Naive thymus-derived CD4-positive, alpha-beta T cell (primary cell): ENCODE measurements around the gene ADAMTS9. TPM values are rescaled to one million over a fixed set of nuclear protein-coding genes. Genes with fewer than 3 reads are reported as not detected.
A peak's percentile ranks its signal among the peaks of the same experiment; 100 is the strongest.

Experiments
- ATAC-seq: fragments of 150-1000 bp; cut with Tn5 transposase; 2 replicates; pipeline ENCODE4 v1.10.0; 2021; ENCODE audit warnings: mild to moderate bottlenecking, moderate library complexity
- CTCF ChIA-PET: fragments of 350-600 bp; sonication (Branson Sonifier 250); formaldehyde crosslinking; loops from one replicate; lab custom pipeline; 2021; ENCODE audit warnings: antibody characterized with exemption; lab: Charles Lee
- POLR2A ChIA-PET: fragments of 350-600 bp; sonication (Branson Sonifier 250); formaldehyde crosslinking; loops from one replicate; lab custom pipeline; 2021; ENCODE audit warnings: antibody characterized with exemption, inconsistent platforms; lab: Charles Lee
- DNase-seq, 9 donors: peaks; one replicate each; pipeline versions ENCODE4 v3.0.0 to v3.0.0-alpha.2; 2020 to 2022; ENCODE audit warnings: mixed read lengths in 1 of 9
- H3K27ac ChIP-seq: one replicate; pipeline ENCODE4 v1.7.0; 2013; ENCODE audit warnings: mild to moderate bottlenecking, low read depth, low read length, moderate library complexity
- H3K27me3 ChIP-seq, 2 donors: one replicate each; pipeline ENCODE4 v1.7.0; 2013; ENCODE audit warnings: low read length in 2 of 2, mild to moderate bottlenecking in 2 of 2, moderate library complexity in 2 of 2; ENCODE audit not compliant: control insufficient read depth in 2 of 2, insufficient read depth in 2 of 2
- H3K36me3 ChIP-seq, 3 experiments: 1 replicate in 2 of 3; 2 replicates in 1 of 3; pipeline ENCODE4 v1.7.0; 2013; ENCODE audit warnings: low read length in 3 of 3, mild to moderate bottlenecking in 3 of 3, moderate library complexity in 1 of 3; ENCODE audit not compliant: insufficient read depth in 3 of 3, control insufficient read depth in 2 of 3
- H3K4me1 ChIP-seq, 2 donors: one replicate each; pipeline ENCODE4 v1.7.0; 2013; ENCODE audit warnings: low read length in 2 of 2, mild to moderate bottlenecking in 2 of 2, moderate library complexity in 1 of 2; ENCODE audit not compliant: control insufficient read depth in 2 of 2, insufficient read depth in 2 of 2
- H3K4me3 ChIP-seq: 2 replicates; pipeline ENCODE4 v1.7.0; 2013; ENCODE audit warnings: mild to moderate bottlenecking, low read length
- H3K9me3 ChIP-seq, 3 experiments: 1 replicate in 2 of 3; 2 replicates in 1 of 3; pipeline ENCODE4 v1.7.0; 2013; ENCODE audit warnings: low read length in 3 of 3; ENCODE audit not compliant: control insufficient read depth in 2 of 3
- H3K27ac Mint-ChIP-seq, 9 donors: one replicate each; pipeline ENCODE4 v1.8.0; 2020 to 2022; ENCODE audit warnings: mixed read lengths in 9 of 9, mild to moderate bottlenecking in 8 of 9, moderate library complexity in 5 of 9, inconsistent platforms in 2 of 9
- H3K27me3 Mint-ChIP-seq, 5 donors: one replicate each; pipeline ENCODE4 v1.8.0; 2021 to 2022; ENCODE audit warnings: mixed read lengths in 5 of 5, mild to moderate bottlenecking in 1 of 5
- H3K36me3 Mint-ChIP-seq, 5 donors: one replicate each; pipeline ENCODE4 v1.8.0; 2020 to 2022; ENCODE audit warnings: mixed read lengths in 5 of 5, mild to moderate bottlenecking in 3 of 5, inconsistent platforms in 1 of 5
- H3K4me1 Mint-ChIP-seq, 7 donors: one replicate each; pipeline ENCODE4 v1.8.0; 2020 to 2022; ENCODE audit warnings: mixed read lengths in 7 of 7, mild to moderate bottlenecking in 3 of 7, inconsistent platforms in 1 of 7
- H3K4me3 Mint-ChIP-seq, 10 donors: one replicate each; pipeline ENCODE4 v1.8.0; 2020 to 2022; ENCODE audit warnings: mild to moderate bottlenecking in 10 of 10, mixed read lengths in 10 of 10, moderate library complexity in 6 of 10, inconsistent platforms in 2 of 10
- H3K9me3 Mint-ChIP-seq, 11 donors: one replicate each; pipeline ENCODE4 v1.8.0; 2020 to 2022; ENCODE audit warnings: mixed read lengths in 11 of 11, mild to moderate bottlenecking in 4 of 11, inconsistent platforms in 1 of 11, moderate library complexity in 1 of 11
- intact Hi-C, 2 donors: fragments of 100-400 bp; cut with micrococcal nuclease; formaldehyde crosslinking; loops; one replicate each; pipeline ENCODE4 v1.15.1; 2023
- polyA plus RNA-seq, 2 donors: library from polyadenylated mRNA; unstranded; fragments of 300-500 nt; fragmentation: Illumina TruSeq; gene quantifications; one replicate each; pipeline ENCODE4 v1.2.3, GENCODE V29; 2021
- total RNA-seq, 6 experiments: library from RNA in 5 of 6; stranded (reverse) in 5 of 6; gene quantifications; 1 replicate in 5 of 6; 2 replicates in 1 of 6; pipeline ENCODE4 v1.2.3 and lab custom pipeline; 2021 to 2026

Gene ADAMTS9, protein sequence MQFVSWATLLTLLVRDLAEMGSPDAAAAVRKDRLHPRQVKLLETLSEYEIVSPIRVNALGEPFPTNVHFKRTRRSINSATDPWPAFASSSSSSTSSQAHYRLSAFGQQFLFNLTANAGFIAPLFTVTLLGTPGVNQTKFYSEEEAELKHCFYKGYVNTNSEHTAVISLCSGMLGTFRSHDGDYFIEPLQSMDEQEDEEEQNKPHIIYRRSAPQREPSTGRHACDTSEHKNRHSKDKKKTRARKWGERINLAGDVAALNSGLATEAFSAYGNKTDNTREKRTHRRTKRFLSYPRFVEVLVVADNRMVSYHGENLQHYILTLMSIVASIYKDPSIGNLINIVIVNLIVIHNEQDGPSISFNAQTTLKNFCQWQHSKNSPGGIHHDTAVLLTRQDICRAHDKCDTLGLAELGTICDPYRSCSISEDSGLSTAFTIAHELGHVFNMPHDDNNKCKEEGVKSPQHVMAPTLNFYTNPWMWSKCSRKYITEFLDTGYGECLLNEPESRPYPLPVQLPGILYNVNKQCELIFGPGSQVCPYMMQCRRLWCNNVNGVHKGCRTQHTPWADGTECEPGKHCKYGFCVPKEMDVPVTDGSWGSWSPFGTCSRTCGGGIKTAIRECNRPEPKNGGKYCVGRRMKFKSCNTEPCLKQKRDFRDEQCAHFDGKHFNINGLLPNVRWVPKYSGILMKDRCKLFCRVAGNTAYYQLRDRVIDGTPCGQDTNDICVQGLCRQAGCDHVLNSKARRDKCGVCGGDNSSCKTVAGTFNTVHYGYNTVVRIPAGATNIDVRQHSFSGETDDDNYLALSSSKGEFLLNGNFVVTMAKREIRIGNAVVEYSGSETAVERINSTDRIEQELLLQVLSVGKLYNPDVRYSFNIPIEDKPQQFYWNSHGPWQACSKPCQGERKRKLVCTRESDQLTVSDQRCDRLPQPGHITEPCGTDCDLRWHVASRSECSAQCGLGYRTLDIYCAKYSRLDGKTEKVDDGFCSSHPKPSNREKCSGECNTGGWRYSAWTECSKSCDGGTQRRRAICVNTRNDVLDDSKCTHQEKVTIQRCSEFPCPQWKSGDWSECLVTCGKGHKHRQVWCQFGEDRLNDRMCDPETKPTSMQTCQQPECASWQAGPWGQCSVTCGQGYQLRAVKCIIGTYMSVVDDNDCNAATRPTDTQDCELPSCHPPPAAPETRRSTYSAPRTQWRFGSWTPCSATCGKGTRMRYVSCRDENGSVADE (N-terminal part only)
- total RNA-seq (not detected), polyA plus RNA-seq (not detected), total RNA-seq (lab: John Stamatoyannopoulos, UW) (not detected)

DNA sequence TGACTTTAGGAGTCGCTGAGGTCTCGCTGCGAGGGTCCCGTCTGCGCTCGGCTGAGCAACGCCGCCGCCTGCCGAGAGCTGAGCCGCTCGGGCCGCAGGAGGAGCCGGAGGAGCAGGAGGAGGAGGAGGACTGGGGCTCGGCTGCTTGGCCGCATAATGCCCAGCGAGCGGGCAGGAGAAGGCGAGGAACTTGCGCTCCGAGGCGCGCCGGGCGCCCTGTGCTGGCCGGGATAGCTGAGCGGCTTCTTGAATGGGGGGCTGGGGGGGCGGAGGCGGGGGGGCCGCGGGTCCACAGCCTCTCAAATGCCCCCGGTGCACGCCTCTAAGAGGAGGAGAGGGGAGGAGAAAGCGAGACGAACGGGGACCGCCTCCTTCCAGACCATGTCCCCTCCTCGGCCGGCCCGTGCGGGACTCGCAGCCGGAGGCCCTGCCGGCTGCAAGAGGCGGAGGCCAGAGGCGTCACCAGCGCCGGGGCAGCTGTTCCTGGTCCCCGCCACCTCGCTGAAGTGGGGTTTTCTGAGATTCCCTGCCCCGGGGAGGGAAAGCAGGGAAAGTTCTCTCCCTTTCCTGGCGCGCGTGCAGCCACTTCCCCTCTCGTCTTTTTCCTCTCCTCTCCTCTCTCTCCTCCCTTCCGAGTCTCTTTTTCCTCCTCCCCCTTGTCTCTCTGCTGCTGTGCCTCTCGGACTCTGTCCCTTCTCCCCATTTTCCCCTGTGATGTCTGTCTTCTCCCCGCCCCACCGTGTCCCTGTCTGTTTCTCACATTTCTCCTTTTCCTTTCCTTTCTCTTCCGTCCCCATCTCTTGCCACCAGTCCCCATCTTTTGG is at the start of gene ADAMTS9:
ADAMTS9 (minus strand) TSS at position 220 of the 824 bp plus-strand sequence. CDS start 343 bp downstream, outside the sequence.
- DNase-seq = no peak
- Histone ChIP-seq H3K4me3 (no peak within 1 kb of the TSS), H3K9me3 (no peaks in the 10 kb centered on the region), H3K27me3 (peaks cover 0 to 5% of the 10 kb centered on the region in 2 donors), H3K4me1 (no peaks in the 10 kb centered on the region), H3K36me3 (no peaks in the 10 kb centered on the region), H3K27ac (no peak within 1 kb of the TSS)
- Mint-ChIP-seq H3K27me3 (peaks cover 51 to 63% (median 58%) of the 10 kb centered on the region in 5 donors), H3K4me3 (peak within 1 kb of the TSS in 8 of 10 donors; percentile 0 to 42 (median 21)), H3K4me1 (peaks cover 4 to 19% (median 12%) of the 10 kb centered on the region in 7 donors), H3K27ac (no peak within 1 kb of the TSS), H3K36me3 (peaks cover 0 to 4% (median 2%) of the 10 kb centered on the region in 5 donors), H3K9me3 (peaks cover 0 to 13% (median 0%) of the 10 kb centered on the region in 11 donors)
- ChIA-PET POLR2A (no interaction called here), CTCF (no interaction called here)
- intact Hi-C loops = no loop called here
- ATAC-seq = no peak

DNA sequence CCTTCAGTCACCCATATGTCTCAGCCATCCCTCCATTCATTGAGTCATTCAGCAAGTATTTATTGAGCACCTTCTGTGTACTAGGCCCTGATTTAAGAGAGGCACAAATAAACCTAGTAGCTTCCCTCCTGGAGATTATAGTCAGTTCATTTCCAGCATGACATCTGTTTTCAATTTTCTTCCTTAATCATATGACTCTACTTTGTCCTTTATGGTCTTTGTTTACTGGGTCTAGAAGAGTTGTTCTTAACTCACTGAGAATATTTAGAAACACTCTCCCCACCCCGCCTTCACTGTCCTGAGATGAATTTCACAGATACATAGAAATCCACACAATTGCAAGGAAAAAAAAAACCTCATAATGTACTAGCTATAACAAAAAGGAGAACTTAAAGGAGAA is 44.8 kb upstream of the ADAMTS9 start:
- H3K27ac ChIP-seq = no peak overlapping the region
- Mint-ChIP-seq H3K36me3 (no peaks in the 10 kb centered on the region), H3K27me3 (no peaks in the 10 kb centered on the region), H3K4me1 (no peaks in the 10 kb centered on the region), H3K9me3 (peaks cover 2 to 23% (median 12%) of the 10 kb centered on the region in 11 donors), H3K27ac (no peak overlapping the region), H3K4me3 (no peak overlapping the region)
- no peaks in the 10 kb centered on the region for H3K27me3 ChIP-seq
- ChIA-PET CTCF (no interaction called here), POLR2A (no interaction called here)
- no peak overlapping the region for H3K4me3 ChIP-seq
- intact Hi-C loops = no loop called here
- no peaks in the 10 kb centered on the region for H3K36me3 ChIP-seq
- ATAC-seq (no peak), DNase-seq (no peak)
- H3K4me1 ChIP-seq = no peaks in the 10 kb centered on the region
- H3K9me3 ChIP-seq = no peaks in the 10 kb centered on the region

DNA sequence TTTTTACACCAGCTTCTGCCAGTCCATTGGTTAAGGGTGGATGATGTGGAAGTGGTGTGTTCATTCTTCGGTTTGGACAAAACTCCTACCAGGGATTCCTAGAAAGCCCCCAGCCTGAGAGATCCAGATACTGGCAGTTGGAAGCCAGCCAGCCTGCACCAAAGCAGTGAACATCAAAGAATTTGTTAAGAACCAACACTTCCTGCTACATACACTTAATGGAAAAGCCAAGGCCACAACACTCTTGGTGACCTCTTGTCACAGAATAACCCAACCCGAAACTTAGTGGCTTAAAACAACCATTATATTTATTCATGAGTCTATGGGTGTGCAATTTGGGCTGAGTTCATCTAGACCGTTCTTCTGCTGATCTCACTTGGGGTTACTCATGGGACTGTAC is 42.9 kb upstream of the ADAMTS9 start:
- ATAC-seq (no peak), DNase-seq (no peak)
- intact Hi-C loops = no loop called here
- no peaks in the 10 kb centered on the region for H3K4me1 ChIP-seq
- Mint-ChIP-seq H3K4me1 (no peaks in the 10 kb centered on the region), H3K27ac (no peak overlapping the region), H3K27me3 (no peaks in the 10 kb centered on the region), H3K4me3 (no peak overlapping the region), H3K9me3 (peaks cover 2 to 23% (median 13%) of the 10 kb centered on the region in 11 donors), H3K36me3 (no peaks in the 10 kb centered on the region)
- H3K27me3 ChIP-seq = no peaks in the 10 kb centered on the region
- H3K36me3 ChIP-seq = no peaks in the 10 kb centered on the region
- no peaks in the 10 kb centered on the region for H3K9me3 ChIP-seq
- H3K4me3 ChIP-seq = no peak overlapping the region
- H3K27ac ChIP-seq = no peak overlapping the region
- ChIA-PET POLR2A (no interaction called here), CTCF (no interaction called here)

DNA sequence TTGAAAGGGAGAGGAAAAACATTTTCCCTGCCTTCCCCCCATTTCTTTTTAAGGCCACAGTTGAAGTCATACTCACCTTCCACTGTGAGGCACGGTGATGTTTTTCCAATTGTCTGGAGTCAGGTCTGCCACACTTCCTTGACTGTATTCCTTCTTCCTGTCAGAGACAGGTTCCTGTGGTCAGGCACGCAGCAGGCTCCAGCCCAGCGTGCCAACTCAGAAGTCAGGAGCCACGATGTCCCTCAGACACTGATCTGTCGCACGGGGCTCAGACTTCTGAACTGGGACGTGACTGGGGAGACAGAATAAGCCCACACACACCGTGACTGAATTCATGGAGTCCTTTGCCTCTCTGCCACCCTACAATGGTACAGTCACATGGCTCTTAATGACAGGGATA is 41.2 kb upstream of the ADAMTS9 start:
- Histone ChIP-seq H3K9me3 (no peaks in the 10 kb centered on the region), H3K27me3 (no peaks in the 10 kb centered on the region), H3K4me3 (no peak overlapping the region), H3K27ac (no peak overlapping the region), H3K36me3 (no peaks in the 10 kb centered on the region), H3K4me1 (no peaks in the 10 kb centered on the region)
- Mint-ChIP-seq H3K4me3 (no peak overlapping the region), H3K27ac (no peak overlapping the region), H3K27me3 (no peaks in the 10 kb centered on the region), H3K36me3 (no peaks in the 10 kb centered on the region), H3K9me3 (peaks cover 2 to 15% (median 8%) of the 10 kb centered on the region in 11 donors), H3K4me1 (no peaks in the 10 kb centered on the region)
- intact Hi-C loops = no loop called here
- no peak for ATAC-seq
- DNase-seq = no peak
- ChIA-PET CTCF (no interaction called here), POLR2A (no interaction called here)

DNA sequence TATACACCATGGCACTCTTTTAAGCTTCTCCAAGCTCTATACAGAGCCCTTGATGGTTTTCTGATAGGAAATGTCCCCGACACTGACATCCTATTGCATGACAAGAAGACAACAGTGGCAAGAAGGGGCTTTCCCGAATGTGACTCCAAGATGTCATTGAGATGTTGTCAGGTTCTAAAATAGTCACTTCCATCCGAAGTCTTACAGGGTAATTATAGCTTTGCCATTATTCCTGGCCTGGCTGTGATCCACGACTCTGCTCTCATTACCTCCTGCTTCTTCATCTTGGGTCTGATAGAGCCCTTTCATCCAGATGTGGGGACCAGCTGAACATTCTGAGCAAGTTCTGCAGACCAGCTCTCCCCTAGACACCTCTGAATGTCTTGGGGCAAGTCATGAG is 40.6 kb upstream of the ADAMTS9 start:
- Mint-ChIP-seq H3K27ac (no peak overlapping the region), H3K4me1 (no peaks in the 10 kb centered on the region), H3K36me3 (no peaks in the 10 kb centered on the region), H3K27me3 (no peaks in the 10 kb centered on the region), H3K4me3 (no peak overlapping the region), H3K9me3 (peaks cover 2 to 16% (median 6%) of the 10 kb centered on the region in 11 donors)
- ChIA-PET POLR2A (no interaction called here), CTCF (no interaction called here)
- Histone ChIP-seq H3K27ac (no peak overlapping the region), H3K4me1 (no peaks in the 10 kb centered on the region), H3K4me3 (no peak overlapping the region), H3K9me3 (no peaks in the 10 kb centered on the region), H3K36me3 (no peaks in the 10 kb centered on the region), H3K27me3 (no peaks in the 10 kb centered on the region)
- intact Hi-C loops = no loop called here
- DNase-seq = no peak
- ATAC-seq = no peak
